ES-I3 (cell line): ENCODE data around the gene ATP13A3.

Source experiments
- H3K36me3 ChIP-seq: 2 replicates; pipeline ENCODE4 v1.6.1; 2013; ENCODE audit warnings: mild to moderate bottlenecking, low read length, control low read depth, moderate library complexity; ENCODE audit not compliant: insufficient read depth
- H3K4me1 ChIP-seq: 2 replicates; pipeline ENCODE4 v1.6.1; 2013; ENCODE audit warnings: mild to moderate bottlenecking, control low read depth, low read length; ENCODE audit not compliant: insufficient read depth
- H3K9ac ChIP-seq: 2 replicates; pipeline ENCODE4 v1.6.1; 2013; ENCODE audit warnings: low read depth, mild to moderate bottlenecking, low read length, moderate library complexity
- H3K9me3 ChIP-seq: 2 replicates; pipeline ENCODE4 v1.6.1; 2013; ENCODE audit warnings: mild to moderate bottlenecking, low read length, moderate library complexity; ENCODE audit not compliant: control insufficient read depth, insufficient read depth

ATP13A3 gene

GRCh38 chr3:194381460-194381875 is 105.3 kb downstream of the ATP13A3 start:
- Histone ChIP-seq H3K36me3 (no peaks in the 10 kb centered on the region), H3K9me3 (no peaks in the 10 kb centered on the region), H3K4me1 (peaks cover 23% of the 10 kb centered on the region), H3K9ac (no peak overlapping the region; the same call in 1 of the 2 replicates)

GRCh38 chr3:194380326-194380725 is 106.5 kb downstream of the ATP13A3 start:
- H3K9me3 ChIP-seq, result no peaks in the 10 kb centered on the region
- H3K4me1 ChIP-seq, result peaks cover 33% of the 10 kb centered on the region
- H3K9ac ChIP-seq, result no peak overlapping the region
- H3K36me3 ChIP-seq, result no peaks in the 10 kb centered on the region

GRCh38 chr3:194379651-194380050 is 107.2 kb downstream of the ATP13A3 start:
- no peaks in the 10 kb centered on the region for H3K36me3 ChIP-seq
- peaks cover 36% of the 10 kb centered on the region for H3K4me1 ChIP-seq
- no peaks in the 10 kb centered on the region for H3K9me3 ChIP-seq
- H3K9ac ChIP-seq, result no peak overlapping the region

DNA sequence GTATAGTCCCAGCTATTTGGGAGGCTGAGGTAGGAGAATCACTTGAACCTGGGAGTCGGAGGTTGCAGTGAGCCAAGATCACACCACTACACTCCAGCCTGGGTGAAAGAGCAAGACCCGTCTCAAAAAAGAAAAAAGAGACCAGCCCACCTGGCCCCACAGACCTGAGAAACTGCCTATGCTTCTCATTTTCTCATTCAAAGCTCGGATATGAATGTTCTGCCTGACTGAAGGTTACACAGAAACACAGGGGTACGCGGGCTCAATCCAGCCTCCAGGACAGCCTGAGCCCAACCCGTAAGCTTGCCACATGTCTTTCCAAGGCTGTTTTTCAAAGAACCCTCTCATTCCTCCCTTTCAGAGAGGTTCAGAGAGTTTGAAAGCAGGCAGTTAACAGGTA is 107.6 kb downstream of the ATP13A3 start:
- Histone ChIP-seq H3K36me3 (no peaks in the 10 kb centered on the region), H3K9ac (no peak overlapping the region), H3K4me1 (peaks cover 36% of the 10 kb centered on the region), H3K9me3 (no peaks in the 10 kb centered on the region)

DNA sequence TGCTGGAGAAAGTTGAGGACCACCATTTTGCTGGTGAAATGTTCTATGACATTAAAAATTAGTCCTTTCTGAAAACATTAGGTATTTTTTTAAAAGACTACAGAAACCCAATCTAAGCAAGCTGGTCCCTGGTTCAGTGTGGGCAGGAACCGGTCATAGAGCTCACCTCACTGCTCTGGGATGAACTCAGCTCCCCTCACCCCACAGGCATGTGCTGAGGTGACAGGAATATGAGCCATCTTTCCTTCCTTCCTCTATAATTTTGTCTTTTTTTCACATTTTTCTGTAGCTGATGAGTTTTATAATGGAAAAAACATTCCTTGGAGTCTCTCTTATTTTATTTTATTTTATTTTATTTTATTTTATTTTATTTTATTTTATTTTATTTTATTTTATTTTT is 109.1 kb downstream of the ATP13A3 start:
- Histone ChIP-seq H3K36me3 (no peaks in the 10 kb centered on the region), H3K9me3 (no peaks in the 10 kb centered on the region), H3K9ac (no peak overlapping the region), H3K4me1 (peaks cover 30% of the 10 kb centered on the region)

DNA sequence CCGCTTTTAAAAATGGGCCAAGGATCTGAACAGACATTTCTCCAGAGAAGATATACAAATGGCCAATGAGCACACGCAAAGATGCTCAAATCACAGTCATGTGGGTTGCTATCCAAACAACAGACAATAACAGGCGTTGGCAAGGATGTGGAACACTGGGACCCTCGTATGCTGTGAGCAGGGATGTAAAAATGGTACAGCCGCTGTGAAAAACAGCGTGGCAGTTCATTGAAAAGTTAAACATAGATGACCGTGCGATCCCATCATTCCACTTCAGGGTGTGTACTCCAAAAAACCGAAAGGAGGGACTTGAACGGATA is 110.6 kb downstream of the ATP13A3 start:
- Histone ChIP-seq H3K9me3 (no peaks in the 10 kb centered on the region), H3K36me3 (no peaks in the 10 kb centered on the region)

DNA sequence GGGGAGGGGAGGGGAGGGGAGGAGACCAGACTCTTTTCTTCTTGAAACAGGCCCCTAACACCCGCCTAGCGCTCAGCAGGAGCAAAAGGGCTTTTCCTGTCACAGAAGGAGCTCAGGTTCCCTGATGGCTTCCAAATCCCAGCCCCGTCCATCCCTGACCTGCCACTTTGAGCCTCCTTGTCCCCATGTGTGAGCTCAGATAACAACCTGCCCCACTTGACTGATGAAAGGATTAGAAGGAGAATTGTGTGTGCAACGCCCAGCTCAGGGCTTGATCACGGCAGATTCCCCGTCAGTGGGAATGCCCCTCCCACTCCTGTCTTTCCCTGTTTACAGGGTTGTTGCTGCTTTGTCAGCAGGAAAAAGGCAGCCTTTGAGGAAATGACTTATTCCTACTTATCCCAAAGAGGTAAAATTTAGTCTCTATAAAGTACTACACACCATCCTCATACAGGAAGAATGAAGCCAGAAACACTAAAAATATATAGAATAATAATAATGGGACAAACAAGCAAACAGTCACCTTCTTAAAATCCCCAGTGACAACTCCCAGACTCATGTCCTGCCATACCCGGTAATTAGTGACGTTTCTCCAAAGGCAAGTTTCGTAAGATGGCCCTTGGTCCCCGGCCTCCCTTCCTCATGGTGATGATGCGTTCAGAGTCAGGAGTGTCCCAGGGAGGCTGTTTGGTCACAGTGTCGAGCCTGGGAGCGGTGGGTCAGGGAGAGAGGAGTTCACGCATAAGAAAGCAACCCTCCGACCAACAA is 111.1 kb downstream of the ATP13A3 start:
- Histone ChIP-seq H3K9ac (no peak overlapping the region), H3K4me1 (peaks cover 23% of the 10 kb centered on the region), H3K36me3 (no peaks in the 10 kb centered on the region), H3K9me3 (no peaks in the 10 kb centered on the region)

More for the DNA sequence above, 110.6 kb downstream of the ATP13A3 start:
- H3K4me1 ChIP-seq, result peaks cover 25% of the 10 kb centered on the region
- no peak overlapping the region for H3K9ac ChIP-seq

- Histone ChIP-seq H3K36me3 (no peaks in the 10 kb centered on the region), H3K4me1 (peaks cover 16% of the 10 kb centered on the region), H3K9ac (no peak overlapping the region), H3K9me3 (no peaks in the 10 kb centered on the region)
Measured at GRCh38 chr3:194374935-194375334, 111.9 kb downstream of the ATP13A3 start.

GRCh38 chr3:194373899-194374298 is 112.9 kb downstream of the ATP13A3 start:
- no peaks in the 10 kb centered on the region for H3K36me3 ChIP-seq
- no peak overlapping the region for H3K9ac ChIP-seq
- peaks cover 18% of the 10 kb centered on the region for H3K4me1 ChIP-seq
- no peaks in the 10 kb centered on the region for H3K9me3 ChIP-seq

- no peak overlapping the region for H3K9ac ChIP-seq
Measured at GRCh38 chr3:194373028-194373427, 113.8 kb downstream of the ATP13A3 start.

GRCh38 chr3:194370753-194371152 is 116.0 kb downstream of the ATP13A3 start:
- Histone ChIP-seq H3K9ac (no peak overlapping the region), H3K4me1 (peaks cover 13% of the 10 kb centered on the region), H3K36me3 (no peaks in the 10 kb centered on the region), H3K9me3 (no peaks in the 10 kb centered on the region)

More at GRCh38 chr3:194373028-194373427, 113.8 kb downstream of the ATP13A3 start:
- H3K4me1 ChIP-seq, result peaks cover 19% of the 10 kb centered on the region
- H3K9me3 ChIP-seq, result no peaks in the 10 kb centered on the region
- H3K36me3 ChIP-seq, result no peaks in the 10 kb centered on the region

GRCh38 chr3:194369522-194370279 is 117.1 kb downstream of the ATP13A3 start, which contains the start of gene LRRC15:
LRRC15 (minus strand) TSS chr3:194369743; CDS start chr3:194361043, 8,700 bp downstream.
- Histone ChIP-seq H3K36me3 (no peaks in the 10 kb centered on the region), H3K9me3 (no peaks in the 10 kb centered on the region), H3K4me1 (peaks cover 6% of the 10 kb centered on the region), H3K9ac (peak within 1 kb of the TSS; percentile 21; the same call in 1 of the 2 replicates)

- H3K36me3 ChIP-seq, result no peaks in the 10 kb centered on the region
- no peaks in the 10 kb centered on the region for H3K9me3 ChIP-seq
- H3K9ac ChIP-seq, result no peak overlapping the region
- H3K4me1 ChIP-seq, result peaks cover 6% of the 10 kb centered on the region
Measured at GRCh38 chr3:194368918-194369317, 117.9 kb downstream of the ATP13A3 start.

- Histone ChIP-seq H3K4me1 (peaks cover 6% of the 10 kb centered on the region), H3K9ac (no peak overlapping the region), H3K9me3 (no peaks in the 10 kb centered on the region), H3K36me3 (no peaks in the 10 kb centered on the region)
Measured at GRCh38 chr3:194367992-194368841, 118.6 kb downstream of the ATP13A3 start.
